Non-pigmented ciliary epithelial cell (primary cell): Measurements from ENCODE around the gene ERP29.
"Not testable (repeated sequence)": the region's sequence is repeated elsewhere in the genome, so short reads cannot be mapped to it uniquely, and the experiment has no call there.

Experiments
- DNase-seq: peaks from one replicate; pipeline ENCODE4 v3.0.0-alpha.2; 2010; ENCODE audit warnings: low read depth

Gene ERP29

GRCh38 chr12:112004041-112004440, 9.2 kb upstream of the ERP29 start:
- DNase-seq, result no peak

GRCh38 chr12:112005419-112006395, 7.5 kb upstream of the ERP29 start:
- DNase-seq, result no peak

GRCh38 chr12:112007945-112008344, 5.3 kb upstream of the ERP29 start:
- no peak for DNase-seq

GRCh38 chr12:112008918-112009317, 4.3 kb upstream of the ERP29 start:
- DNase-seq, result no peak

- DNase-seq, result not testable (repeated sequence)
These were observed 3.6 kb upstream of the ERP29 start for GRCh38 chr12:112009596-112009995.

GRCh38 chr12:112010415-112011344, 2.5 kb upstream of the ERP29 start:
- no peak for DNase-seq

- no peak for DNase-seq
These were observed 1.5 kb upstream of the ERP29 start for GRCh38 chr12:112011685-112012084.

GRCh38 chr12:112013601-112014402, 576 bp downstream of the ERP29 start:
- peak; percentile 41 for DNase-seq

GRCh38 chr12:112015938-112016337, 2.7 kb downstream of the ERP29 start:
- no peak for DNase-seq

GRCh38 chr12:112017041-112017440, 3.8 kb downstream of the ERP29 start:
- DNase-seq, result no peak

- DNase-seq, result peak; percentile 58
These were observed 5.5 kb downstream of the ERP29 start for GRCh38 chr12:112018571-112019237.

- DNase-seq, result no peak
These were observed 7.8 kb downstream of the ERP29 start for GRCh38 chr12:112020947-112021457.

- DNase-seq, result no peak
These were observed 9.2 kb downstream of the ERP29 start for GRCh38 chr12:112022241-112023016.

GRCh38 chr12:112023759-112024396, 10.7 kb downstream of the ERP29 start:
- no peak for DNase-seq

- DNase-seq, result no peak
These were observed 12.7 kb downstream of the ERP29 start for GRCh38 chr12:112025808-112026375.

- DNase-seq, result no peak
These were observed 16.1 kb downstream of the ERP29 start for GRCh38 chr12:112029301-112029700.

- DNase-seq, result no peak
These were observed 18.2 kb downstream of the ERP29 start for GRCh38 chr12:112031472-112031871.

GRCh38 chr12:112032292-112032691, 19.1 kb downstream of the ERP29 start:
- DNase-seq, result no peak

GRCh38 chr12:112035219-112035785, 22.1 kb downstream of the ERP29 start:
- DNase-seq, result no peak
